Activated gamma-delta T cell treated with anti-CD3 and anti-CD28 coated beads, Interleukin-2, amount 50 U/mL, for 16 hours (primary cell): Measurements from ENCODE around the gene PCDH7.

Source experiments
- DNase-seq: peaks from one replicate; pipeline ENCODE4 v3.0.0-alpha.2; 2020; ENCODE audit warnings: low read depth

PCDH7 gene

DNA sequence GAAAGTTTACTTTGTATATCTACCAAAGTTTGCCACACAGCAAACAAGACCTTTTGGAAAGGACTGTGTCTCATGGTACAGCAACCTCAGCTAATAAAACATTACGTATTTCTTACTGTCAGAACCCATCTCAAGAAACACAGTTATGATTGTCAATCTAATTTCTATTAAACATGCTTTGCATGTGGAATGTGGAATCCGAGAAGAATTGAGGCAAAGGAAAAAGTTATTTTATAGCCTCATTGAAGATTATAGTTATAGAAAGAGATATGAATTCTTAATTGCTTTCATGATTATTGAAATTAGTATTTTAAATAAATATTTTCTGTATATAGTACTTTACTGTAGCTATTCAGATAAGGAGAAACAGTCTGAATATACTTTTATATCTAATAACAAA is 5.4 kb downstream of the PCDH7 start:
- DNase-seq, result no peak

- DNase-seq, result no peak
Observed at GRCh38 chr4:30726090-30726675, 6.0 kb downstream of the PCDH7 start.

DNA sequence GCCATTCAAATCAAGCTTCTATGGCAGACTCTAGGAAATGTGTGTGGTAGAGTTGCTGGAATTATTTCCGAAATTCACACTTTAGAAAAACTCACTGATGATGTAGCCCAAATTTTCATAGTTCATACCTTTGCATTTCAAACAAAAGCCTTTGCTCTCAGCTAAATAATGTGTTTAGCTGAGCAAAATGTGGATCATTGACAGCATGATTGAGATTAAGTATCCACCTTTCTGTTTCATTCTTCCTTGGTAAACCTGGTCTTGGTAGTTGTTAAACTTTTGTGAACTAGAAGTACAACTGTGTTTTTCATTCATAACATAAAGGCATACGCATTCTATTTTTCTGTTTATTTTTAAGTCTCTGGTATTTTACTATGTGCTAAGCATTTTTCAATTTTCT is 7.2 kb downstream of the PCDH7 start:
- DNase-seq, result no peak

GRCh38 chr4:30728311-30728710 is 8.1 kb downstream of the PCDH7 start:
- no peak for DNase-seq

- DNase-seq, result no peak
Observed at GRCh38 chr4:30743897-30744296, 23.7 kb downstream of the PCDH7 start.

GRCh38 chr4:30744386-30744785 is 24.2 kb downstream of the PCDH7 start:
- DNase-seq, result no peak

DNA sequence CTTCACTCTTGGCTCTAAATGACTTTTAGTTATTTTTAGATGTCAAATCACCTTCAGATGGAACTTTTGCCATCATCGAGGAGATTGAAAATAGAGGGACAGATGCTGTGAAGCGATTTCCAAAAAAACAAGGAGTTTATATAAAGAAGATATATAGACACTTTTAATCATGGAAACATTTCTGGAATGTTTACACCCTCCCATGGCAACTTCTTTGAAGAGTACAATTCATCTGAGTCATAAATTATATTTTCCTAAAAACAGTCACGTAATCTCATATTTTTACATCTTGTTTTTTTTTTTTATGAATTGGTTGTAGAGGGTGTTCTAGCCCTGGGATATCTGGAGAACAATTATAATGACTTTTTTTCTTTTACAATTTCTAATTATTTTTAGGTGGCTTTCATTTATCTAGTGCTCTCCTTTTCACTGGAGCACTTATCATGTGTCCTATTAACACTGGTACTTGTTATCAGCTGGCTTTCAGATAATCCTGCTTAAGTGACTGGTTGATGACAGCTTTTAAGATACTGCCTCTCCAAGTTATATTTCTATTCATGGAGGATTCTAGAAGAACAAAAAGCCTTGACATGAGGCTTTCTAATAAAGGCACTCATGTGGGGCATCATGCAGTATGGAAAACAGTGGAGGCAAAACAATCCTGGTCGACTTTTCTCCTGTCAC is 24.9 kb downstream of the PCDH7 start:
- DNase-seq, result no peak

- no peak for DNase-seq
Observed at GRCh38 chr4:30746735-30747134, 26.6 kb downstream of the PCDH7 start.

GRCh38 chr4:30753316-30753715 is 33.1 kb downstream of the PCDH7 start:
- no peak for DNase-seq

- no peak for DNase-seq
Observed at GRCh38 chr4:30754021-30754420, 33.9 kb downstream of the PCDH7 start.

DNA sequence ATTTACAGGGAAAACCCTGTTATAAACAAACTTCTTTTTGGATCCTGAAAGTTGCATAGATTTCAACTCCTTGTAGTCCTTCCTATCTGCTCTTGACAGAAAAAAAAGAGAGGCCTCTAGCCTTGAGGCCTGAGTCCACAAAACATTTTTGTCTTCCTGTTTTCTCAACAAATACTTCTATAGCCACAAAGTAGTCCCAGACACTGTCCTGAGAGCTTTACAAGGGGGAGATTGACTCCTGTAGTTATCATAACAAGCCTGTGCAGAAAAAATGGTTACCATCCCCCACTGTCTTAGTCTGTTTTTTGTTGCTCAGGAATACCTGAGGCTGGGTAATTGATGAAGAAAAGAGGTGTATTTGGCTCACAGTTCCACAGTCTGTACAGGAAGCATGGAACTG is 35.2 kb downstream of the PCDH7 start:
- no peak for DNase-seq

GRCh38 chr4:30756553-30756952 is 36.4 kb downstream of the PCDH7 start:
- DNase-seq, result no peak

GRCh38 chr4:30757357-30757756 is 37.2 kb downstream of the PCDH7 start:
- no peak for DNase-seq

- DNase-seq, result no peak
Observed at GRCh38 chr4:30760551-30760950, 40.4 kb downstream of the PCDH7 start.

DNA sequence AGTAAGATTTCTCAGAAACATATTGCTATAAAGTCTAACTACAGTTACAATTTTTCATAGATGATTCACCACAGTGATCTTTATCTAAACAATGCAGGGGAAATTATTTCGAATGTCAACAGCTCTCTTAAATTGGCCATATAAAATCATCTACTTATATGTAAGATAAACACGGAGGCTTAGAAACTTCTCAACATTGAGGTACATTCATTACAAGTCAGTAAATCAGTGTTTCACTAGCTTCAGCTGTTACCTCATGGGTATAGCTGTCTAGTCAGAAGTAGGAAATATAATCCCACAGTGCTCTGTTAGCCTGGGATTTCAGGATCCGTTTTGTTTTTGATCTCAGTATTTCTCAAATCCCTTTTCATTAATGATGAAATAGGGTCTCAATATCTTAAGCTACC is 43.2 kb downstream of the PCDH7 start:
- no peak for DNase-seq

- DNase-seq, result no peak
Observed at GRCh38 chr4:30765022-30765421, 44.9 kb downstream of the PCDH7 start.

DNA sequence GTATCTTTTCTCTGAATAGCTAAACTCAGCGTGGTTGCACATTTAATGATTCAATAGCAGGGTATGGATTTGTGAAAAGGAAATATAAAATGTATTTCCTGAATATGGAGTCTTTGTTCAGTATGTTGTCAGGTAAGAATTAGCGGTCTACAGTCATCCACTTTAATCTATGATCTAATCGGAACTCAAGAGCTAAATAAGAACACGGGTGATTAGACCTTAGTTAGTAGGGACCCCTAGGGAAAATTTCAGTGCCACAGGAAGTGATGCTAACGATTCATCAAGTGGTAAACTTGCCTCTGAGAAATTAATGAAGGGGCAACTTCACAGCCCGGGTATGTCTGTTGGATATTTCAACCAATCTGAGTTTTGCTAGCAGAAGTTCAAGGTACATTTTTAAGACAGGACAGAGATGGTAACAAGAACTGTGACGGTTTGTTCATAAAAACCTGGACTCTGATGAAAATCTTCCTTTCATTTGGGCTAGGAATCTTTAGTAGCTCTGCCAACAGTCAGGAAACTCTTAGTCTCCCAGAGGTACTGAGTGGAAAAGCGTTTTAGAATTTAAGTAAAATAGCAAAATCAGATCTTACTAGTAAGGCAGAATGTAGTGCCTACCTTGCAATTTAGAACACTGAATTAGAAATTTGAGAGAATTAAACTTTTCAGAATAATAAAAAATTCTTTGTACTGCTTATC is 47.1 kb downstream of the PCDH7 start:
- DNase-seq, result no peak

DNA sequence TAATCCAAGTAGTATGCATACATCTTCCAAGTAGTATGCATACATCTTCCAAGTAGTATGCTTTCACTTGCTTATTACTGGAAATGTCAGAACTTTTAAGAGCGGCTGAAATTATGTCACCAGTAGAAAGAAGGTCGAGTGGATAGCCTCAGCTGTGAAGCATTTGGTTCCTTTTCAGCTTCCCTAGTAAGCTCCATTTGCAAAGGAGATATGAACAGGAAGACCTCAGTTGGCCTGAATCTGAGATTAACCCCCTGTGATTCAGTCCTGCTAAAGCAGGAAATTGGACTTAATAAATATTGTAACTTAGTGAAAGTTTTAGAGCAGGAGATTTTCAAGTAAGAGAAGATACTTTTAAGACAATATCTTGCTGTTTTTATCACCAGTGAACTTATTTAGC is 48.1 kb downstream of the PCDH7 start:
- DNase-seq, result no peak

- DNase-seq, result no peak
Observed at GRCh38 chr4:30769093-30769492, 48.9 kb downstream of the PCDH7 start.

DNA sequence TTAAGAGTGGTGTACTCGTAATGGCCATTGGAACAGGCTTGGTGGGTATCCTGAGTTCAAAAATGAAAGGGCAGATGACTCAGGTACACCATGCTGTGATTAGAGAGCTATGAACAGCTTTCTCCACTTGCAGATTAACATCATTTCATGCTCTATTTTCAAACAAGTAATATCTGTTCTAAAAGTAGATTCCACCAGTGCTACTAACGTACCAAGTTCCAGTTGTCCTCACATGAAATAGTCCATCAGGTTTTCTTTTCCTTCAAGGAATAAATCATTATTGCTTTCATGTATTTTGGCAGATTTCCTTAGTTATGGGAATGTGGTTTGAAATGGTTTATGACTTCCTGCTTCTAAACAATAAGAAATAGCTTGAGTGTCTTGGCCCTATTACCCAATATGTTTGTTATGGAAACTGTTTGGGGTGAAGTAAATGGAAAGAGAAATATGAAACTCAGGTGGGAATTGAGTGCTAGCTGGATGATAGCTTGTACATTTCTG is 49.9 kb downstream of the PCDH7 start:
- DNase-seq, result no peak

GRCh38 chr4:30770812-30771211 is 50.6 kb downstream of the PCDH7 start:
- no peak for DNase-seq

DNA sequence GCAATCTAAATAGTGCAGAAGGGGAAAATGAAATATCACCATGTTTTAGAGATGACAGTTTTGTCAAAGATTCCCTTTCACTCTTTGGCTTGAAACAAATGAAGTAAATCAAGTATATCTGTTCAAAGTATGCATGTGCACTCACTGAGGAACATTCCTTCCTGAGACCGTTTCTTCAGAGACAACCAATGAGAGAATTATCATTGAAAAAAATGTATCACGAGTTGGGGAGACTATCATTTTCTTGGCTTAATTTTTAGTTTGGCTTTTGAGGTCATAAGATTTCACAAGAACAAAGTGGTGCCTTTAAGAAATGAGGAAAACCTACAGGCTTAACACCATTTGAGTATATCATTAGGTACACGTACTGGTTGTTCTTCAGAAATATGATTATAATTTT is 56.3 kb downstream of the PCDH7 start:
- DNase-seq, result no peak

GRCh38 chr4:30776921-30777415 is 56.8 kb downstream of the PCDH7 start:
- no peak for DNase-seq
